HG02884 (cell line): ENCODE results near the gene SRRM4.

Source experiments
- ATAC-seq: cut with Tn5 transposase; IDR thresholded peaks from one replicate; pipeline ENCODE4 v1.9.1; 2021; ENCODE audit warnings: mild to moderate bottlenecking, moderate library complexity; ENCODE audit not compliant: unreplicated experiment

The SRRM4 gene

DNA sequence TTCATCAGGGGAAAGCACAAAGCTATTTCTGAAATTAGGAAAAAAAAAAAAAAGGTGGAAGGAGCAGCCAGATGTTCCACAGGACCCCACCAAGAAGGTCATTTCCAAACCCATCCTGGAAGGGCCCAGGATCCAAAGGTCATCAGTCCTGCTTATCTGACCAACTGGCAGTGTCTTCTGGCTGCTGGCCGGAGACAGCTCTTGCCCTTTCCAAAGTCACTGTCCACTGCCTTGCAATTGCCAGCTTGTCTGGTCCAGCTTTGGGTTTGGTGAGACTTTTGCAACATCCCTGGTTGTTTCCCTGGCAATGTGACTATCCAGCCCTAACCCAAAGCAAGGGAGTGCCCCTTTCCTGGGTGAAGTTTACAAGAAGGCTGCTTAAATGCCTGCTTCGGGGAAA lies 178.5 kb downstream of the SRRM4 start:
- ATAC-seq = no peak

DNA sequence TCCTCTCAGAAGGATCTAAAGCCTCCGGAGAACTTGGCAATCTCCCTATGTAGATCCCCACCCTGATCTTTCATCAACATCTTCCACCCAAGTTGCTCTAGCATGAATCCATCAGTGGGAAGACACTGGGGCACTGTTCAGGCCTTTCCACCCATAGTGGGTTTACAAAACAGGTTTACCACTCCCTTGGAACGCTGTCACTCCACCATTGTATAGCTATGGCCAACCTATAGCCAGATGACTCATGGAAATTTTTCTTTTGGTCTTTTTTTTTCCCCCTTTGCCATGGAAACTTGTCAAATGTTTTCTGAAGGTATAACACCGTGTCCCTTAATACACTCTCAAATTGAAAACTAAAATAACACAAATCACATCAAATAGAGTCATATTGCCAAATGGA lies 186.6 kb downstream of the SRRM4 start:
- ATAC-seq = no peak

GRCh38 chr12:119168721-119169120 lies 187.4 kb downstream of the SRRM4 start:
- ATAC-seq = no peak

DNA sequence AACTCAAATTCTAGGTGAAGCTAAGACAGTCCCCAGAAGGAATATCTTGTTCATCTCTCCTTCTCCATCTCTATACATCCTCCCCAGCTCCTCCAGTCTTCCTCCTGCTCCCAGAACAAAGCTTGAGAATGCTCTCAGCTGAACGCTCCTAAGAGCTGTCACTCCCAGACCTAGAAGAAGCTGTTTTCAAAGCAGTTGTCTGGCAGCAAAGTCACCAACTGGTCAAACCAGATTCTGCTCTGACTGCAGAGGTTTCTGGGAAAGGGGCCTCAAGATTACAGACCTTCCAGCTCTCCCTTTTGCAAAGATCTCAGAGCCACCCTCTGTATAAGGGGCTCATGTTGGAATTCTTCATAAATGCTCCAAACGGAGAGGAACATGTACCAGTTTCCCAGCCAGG lies 187.8 kb downstream of the SRRM4 start:
- ATAC-seq = no peak

- ATAC-seq = no peak
Observed at GRCh38 chr12:119171291-119171690, 189.9 kb downstream of the SRRM4 start.

DNA sequence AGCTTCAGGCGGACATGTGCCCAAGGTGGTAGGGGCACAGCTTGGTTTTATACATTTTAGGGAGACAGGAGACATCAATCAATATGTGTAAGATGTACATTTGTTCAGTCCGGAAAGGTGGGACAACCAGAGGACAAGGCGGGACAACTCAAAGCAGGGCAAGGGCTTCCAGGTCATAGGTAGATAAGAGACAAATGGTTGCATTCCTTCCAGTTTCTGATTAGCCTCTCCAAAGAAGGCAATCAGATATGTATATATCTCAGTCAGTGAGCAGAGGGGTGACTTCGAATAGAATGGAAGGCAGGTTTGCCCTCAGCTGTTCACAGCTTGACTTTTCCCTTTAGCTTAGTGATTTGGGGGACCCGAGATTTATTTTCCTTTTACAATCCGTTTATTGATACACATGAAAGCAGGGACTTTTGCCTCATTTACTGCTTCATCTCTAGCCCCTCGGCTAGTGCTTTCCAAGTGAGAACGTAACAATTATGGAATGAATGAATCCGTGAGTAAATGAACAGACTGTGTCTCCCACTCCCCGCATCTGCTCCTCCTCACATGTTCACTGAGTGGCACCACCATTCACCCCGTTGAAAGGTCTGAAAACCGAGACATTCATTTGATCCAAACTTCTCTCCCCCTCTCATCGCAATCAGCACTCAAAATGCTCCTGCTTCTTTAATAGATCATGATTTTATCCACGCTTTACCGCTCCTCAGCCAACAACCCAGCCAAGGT lies 190.5 kb downstream of the SRRM4 start:
- no peak for ATAC-seq

DNA sequence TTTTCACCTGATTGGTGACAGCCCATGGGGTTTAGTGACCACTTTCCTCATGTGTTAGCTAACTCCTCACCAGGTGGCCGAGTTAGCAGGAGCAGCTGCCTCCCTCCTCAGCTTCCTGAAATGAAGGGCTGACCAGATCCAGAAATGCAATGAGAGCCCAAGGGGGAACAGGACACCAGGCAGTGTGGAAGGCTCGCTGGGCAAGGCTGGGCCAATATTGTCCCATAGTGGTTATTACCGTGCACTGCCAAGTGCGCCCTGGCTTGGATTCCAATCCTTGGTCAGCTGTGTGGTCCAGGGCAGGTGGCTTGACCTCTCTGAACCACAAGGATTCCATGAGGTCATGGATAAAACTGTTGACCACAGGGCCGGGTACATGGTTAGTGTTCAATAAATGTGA lies 193.7 kb downstream of the SRRM4 start:
- ATAC-seq = no peak

DNA sequence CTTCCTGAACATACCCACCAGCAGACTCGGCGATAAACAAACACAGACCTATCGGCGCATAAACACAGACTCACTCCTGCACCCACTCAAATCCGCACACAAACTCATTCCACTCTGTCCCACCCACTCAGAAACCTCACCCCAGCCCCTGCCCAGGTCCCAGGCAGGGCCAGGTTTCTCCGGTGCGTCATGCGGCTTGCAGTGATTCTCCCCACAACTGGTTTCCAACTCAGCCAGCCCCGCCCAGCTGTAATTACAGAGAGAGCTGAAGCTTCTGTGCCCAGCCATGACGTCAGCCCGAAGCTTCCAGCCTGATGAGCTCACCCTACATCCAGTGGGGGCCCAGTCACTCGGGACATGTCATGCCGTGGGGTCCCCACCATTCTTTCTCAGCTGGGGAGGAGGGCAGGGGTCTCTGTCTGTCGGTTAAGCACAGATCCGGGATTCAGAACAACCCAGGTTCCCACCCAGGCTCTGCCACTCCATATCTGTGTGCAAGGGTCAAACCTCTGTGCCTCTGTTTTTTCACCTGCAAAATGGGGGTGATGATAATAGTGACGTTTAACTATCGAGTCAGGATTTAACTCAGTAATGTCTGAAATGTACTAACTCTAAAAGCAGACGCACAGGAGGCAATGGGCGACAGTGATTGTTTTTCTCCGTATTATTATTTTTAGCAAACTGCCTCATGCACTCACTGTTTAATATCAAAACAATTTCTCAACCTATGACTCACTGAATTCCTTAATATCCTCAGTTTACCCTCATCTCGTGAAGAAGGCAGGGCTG lies 195.1 kb downstream of the SRRM4 start:
- ATAC-seq = no peak

GRCh38 chr12:119177056-119177325 lies 195.7 kb downstream of the SRRM4 start:
- no peak for ATAC-seq

DNA sequence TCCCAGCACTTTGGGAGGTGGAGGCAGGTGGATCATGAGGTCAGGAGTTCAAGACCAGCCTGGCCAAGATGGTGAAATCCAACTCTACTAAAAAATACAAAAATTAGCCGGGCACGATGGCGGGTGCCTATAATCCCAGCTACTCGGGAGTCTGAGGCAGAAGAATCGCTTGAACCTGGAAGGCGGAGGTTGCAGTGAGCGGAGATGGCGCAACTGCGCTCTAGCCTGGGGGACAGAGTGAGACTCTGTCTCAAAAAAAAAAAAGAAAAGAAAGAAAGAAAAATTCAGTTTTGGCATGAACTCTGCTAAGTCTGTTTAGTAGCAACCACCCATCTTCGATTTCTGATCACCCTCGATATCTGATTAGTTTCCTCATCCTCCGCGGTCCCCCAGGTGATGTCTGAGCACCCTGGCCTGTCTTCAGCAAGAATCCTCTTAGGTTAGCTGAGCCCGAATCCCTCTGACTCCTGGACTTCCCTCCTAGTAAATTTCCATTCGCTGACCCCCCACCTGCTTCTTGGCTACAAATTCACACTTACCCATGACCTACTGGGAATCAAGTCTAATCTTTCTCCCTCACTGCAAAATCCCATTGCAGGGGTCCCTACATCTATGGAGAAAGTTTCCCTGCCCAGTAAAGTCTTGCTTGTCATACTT lies 196.5 kb downstream of the SRRM4 start:
- no peak for ATAC-seq

- ATAC-seq = no peak
Observed at GRCh38 chr12:119178544-119179334, 197.4 kb downstream of the SRRM4 start, which contains the start of gene HSPB8. Gene HSPB8 (plus strand): TSS chr12:119178931. CDS start chr12:119179313, 382 bp downstream.

DNA sequence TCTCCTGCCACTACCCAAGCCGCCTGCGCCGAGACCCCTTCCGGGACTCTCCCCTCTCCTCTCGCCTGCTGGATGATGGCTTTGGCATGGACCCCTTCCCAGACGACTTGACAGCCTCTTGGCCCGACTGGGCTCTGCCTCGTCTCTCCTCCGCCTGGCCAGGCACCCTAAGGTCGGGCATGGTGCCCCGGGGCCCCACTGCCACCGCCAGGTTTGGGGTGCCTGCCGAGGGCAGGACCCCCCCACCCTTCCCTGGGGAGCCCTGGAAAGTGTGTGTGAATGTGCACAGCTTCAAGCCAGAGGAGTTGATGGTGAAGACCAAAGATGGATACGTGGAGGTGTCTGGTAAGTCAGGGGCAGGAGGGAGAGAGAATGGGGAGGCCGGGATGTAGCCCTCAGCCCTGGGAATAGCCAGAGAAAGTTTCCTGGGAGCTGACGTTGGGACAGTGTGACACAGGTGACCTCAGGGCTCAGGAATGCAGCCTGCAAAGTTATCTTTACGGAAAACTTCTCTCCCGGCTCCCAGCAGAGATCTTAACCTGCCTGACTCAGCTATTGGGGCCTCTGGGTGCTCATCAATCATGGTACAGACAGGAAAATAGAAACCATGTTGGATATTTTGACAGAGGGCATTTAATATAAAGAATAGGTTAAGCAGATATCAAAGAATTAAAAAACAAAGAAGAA lies 198.1 kb downstream of the SRRM4 start:
- ATAC-seq = no peak

DNA sequence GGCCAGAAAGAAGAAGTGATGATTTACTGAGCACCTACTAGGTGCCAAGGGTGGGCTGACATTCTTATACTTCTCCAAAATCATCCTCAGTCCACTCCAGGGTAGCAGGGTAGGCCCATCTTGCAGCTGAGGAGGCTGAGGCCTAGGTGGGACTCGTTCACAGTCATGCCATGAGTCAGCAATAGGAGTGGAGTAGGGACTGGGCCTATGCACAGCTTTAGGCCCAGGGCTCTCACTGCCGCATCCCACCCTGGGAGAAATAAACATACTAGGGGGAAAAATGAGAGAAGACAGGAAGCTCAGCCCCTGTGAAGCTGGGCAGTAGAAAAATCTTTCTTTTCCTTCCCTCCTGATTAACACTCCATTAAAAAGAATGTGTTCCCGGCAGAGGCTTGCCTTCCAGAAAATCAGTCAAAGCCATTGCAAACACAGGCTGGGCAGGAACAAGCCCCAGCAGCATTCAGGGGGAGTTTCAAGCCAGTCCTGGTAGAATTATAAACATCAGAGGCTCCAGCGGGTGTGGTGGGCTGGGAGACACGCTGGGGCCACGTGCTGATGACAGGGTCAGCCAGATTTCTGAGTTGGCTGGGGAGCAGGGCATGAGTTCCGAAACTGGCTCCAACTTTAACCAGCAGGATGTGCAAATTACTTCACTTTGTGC lies 199.2 kb downstream of the SRRM4 start:
- no peak for ATAC-seq

GRCh38 chr12:119181202-119181601 lies 199.9 kb downstream of the SRRM4 start:
- ATAC-seq = no peak

- ATAC-seq = no peak
Observed at GRCh38 chr12:119181944-119182343, 200.6 kb downstream of the SRRM4 start.

DNA sequence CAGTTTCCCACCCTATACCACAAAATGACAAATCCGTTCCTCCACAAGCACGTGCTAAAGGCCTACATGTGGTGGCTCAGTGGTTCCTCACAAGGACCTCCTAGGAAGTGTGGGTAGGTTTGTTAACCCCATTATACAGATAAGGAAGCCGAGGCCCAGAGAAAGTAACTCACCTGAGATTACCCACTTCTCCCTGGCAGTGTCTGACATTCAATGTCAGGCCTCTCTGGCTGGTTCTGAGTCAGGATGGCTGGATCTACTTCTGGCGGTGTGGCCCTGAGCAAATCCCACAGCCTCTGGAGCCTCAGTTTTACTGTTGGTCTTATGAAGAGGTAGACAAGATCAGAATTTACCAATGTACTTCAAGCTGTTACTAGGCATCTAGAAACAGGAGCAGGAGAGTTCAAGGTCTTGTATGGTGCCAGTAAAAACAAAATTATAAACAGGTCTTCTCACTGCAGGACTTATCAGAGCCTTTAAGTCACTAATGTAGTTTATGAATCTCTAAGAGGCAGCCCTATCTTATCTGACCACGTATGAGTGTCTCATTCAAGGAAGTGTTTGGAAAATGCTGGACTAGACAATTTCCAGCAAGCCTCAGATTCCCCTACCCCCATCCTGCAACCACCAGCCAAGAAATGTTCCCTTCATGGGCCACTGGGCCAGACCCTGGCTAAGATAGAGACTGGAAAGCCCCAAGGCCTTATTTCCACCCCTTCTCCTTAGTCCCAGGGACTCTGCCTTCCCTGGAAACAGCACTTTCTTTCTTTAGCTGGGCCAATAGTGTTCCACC lies 201.6 kb downstream of the SRRM4 start:
- ATAC-seq = no peak

- no peak for ATAC-seq
Observed at GRCh38 chr12:119183942-119184695, 202.8 kb downstream of the SRRM4 start.

GRCh38 chr12:119195256-119195655 lies 213.9 kb downstream of the SRRM4 start:
- ATAC-seq = no peak

DNA sequence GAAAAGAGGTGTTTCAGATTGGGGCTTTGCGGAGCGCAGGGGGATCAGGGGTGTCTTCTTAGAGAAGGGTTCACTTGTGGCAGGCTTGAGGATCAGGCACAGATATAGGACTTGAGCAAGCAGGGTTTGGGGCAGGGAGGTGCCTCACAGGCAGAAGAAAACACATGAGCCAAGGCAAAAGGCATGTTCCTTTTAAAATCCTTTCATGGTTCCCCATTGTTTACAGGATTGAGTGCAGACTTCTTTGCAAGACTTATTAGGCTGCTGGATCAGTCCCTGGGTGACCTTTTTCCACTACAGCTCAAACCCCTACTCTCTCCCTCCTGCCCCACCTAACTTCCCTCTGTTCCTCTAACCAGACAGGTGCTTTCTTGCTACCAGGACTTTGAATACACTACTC lies 217.1 kb downstream of the SRRM4 start:
- no peak for ATAC-seq
